ENCODE measurements around the gene FZD7. TPM values are rescaled to one million over a fixed set of nuclear protein-coding genes. Genes with fewer than 3 reads are reported as not detected.

FZD7 gene
- total and polyA plus RNA-seq, 7 donors, result 0.23 to 51.2 (median 37.9) TPM

DNA sequence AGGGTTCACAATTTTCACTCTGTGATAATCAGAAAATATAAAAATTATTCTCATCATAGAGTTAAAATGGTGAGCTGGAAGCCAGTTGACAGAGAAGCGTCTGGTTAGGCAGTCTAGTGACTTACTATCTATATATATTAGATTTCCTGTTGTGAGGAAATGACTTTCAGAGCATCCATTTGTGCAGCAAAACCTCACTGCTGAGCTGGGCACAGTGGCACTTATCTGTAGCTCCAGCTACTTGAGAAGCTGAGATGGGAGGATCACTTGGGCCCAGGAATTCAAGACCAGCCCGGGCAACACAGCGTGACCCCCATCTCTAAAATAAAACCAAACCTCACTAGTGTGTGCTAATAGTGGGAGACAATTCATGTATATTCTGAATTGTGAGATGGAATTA is 32.2 kb downstream of the FZD7 start:
- H3K27me3 ChIP-seq, result no peaks in the 10 kb centered on the region
- TF ChIP-seq POLR2AphosphoS5 (IDR thresholded peaks at IDR 0.05) (no peak), POLR2A (IDR thresholded peaks at IDR 0.05) (no peak), EP300 (IDR thresholded peaks at IDR 0.05) (no peak)
- TF ChIP-seq, protein P1, sequence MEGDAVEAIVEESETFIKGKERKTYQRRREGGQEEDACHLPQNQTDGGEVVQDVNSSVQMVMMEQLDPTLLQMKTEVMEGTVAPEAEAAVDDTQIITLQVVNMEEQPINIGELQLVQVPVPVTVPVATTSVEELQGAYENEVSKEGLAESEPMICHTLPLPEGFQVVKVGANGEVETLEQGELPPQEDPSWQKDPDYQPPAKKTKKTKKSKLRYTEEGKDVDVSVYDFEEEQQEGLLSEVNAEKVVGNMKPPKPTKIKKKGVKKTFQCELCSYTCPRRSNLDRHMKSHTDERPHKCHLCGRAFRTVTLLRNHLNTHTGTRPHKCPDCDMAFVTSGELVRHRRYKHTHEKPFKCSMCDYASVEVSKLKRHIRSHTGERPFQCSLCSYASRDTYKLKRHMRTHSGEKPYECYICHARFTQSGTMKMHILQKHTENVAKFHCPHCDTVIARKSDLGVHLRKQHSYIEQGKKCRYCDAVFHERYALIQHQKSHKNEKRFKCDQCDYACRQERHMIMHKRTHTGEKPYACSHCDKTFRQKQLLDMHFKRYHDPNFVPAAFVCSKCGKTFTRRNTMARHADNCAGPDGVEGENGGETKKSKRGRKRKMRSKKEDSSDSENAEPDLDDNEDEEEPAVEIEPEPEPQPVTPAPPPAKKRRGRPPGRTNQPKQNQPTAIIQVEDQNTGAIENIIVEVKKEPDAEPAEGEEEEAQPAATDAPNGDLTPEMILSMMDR (IDR thresholded peaks at IDR 0.05), result no peak
- no peaks in the 10 kb centered on the region for H3K9me3 ChIP-seq
- WGBS, 2 donors, result 87 to 98% methylated on average over 3 of the region's 3 CpGs
- H3K4me3 ChIP-seq, result no peak overlapping the region
- no peak for DNase-seq
- intact Hi-C loops (cut with DNase I), result no loop called here
- peaks cover 0 to 17% (median 13%) of the 10 kb centered on the region in 4 donors for H3K4me1 ChIP-seq
- no peak overlapping the region for H3K27ac ChIP-seq
- no peaks in the 10 kb centered on the region for H3K36me3 ChIP-seq

DNA sequence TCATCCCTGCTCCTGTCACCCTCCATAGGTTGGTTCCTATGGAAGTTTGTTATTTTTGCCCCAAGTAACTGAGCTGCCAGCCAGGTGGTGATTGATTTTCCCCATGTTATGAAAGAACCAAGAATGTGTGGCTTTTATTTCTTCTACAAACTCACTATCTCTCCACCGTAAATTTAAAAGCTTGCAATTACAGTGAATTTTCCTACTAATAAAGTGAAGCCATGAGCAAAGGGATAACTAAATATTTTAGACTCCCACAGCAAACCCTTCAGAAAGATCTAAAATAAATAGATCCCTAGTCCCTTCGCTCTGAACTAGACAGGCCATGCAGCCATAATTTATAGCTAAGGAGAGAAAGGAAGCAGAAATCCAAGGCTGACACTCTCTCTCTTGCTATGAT is 33.2 kb downstream of the FZD7 start:
- no peak for DNase-seq
- intact Hi-C loops (cut with DNase I), result no loop called here
- TF ChIP-seq EP300 (IDR thresholded peaks at IDR 0.05) (no peak), POLR2AphosphoS5 (IDR thresholded peaks at IDR 0.05) (no peak), POLR2A (IDR thresholded peaks at IDR 0.05) (no peak)
- TF ChIP-seq, protein P1 (IDR thresholded peaks at IDR 0.05), result no peak
- Histone ChIP-seq H3K27me3 (no peaks in the 10 kb centered on the region), H3K36me3 (no peaks in the 10 kb centered on the region), H3K4me1 (peaks cover 0 to 17% (median 13%) of the 10 kb centered on the region in 4 donors), H3K9me3 (no peaks in the 10 kb centered on the region), H3K4me3 (no peak overlapping the region), H3K27ac (no peak overlapping the region)
- WGBS, 2 donors, result 59 to 79% methylated on average over 2 of the region's 2 CpGs

DNA sequence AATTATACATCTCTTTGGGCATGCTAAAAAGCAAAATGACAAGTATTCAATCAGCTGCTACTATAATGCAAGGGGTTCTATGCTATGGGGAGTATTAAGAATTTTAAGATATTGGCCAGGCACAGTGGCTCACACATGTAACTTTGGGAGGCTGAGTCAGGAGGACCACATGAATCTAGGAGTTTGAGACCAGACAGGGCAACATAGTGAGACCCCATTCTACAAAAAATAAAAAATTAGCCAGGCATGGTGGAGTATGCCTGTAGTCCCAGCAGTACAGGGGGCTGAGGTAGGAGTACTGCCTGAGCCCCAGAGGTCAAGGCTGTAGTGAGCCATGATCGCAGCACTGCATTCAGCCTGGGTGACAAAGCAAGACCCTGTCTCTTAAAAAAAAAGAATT is 33.9 kb downstream of the FZD7 start:
- intact Hi-C loops (cut with DNase I), result no loop called here
- H3K27ac ChIP-seq, result no peak overlapping the region
- no peak for DNase-seq
- WGBS, 2 donors, result 96% methylated on average over 1 of the region's 1 CpG
- H3K4me3 ChIP-seq, result no peak overlapping the region
- peaks cover 0 to 17% (median 13%) of the 10 kb centered on the region in 4 donors for H3K4me1 ChIP-seq
- H3K36me3 ChIP-seq, result no peaks in the 10 kb centered on the region
- no peaks in the 10 kb centered on the region for H3K27me3 ChIP-seq
- H3K9me3 ChIP-seq, result no peaks in the 10 kb centered on the region
- no peak for TF ChIP-seq POLR2AphosphoS5 (IDR thresholded peaks at IDR 0.05)
- TF ChIP-seq, protein P1 (IDR thresholded peaks at IDR 0.05), result no peak
- no peak for TF ChIP-seq EP300 (IDR thresholded peaks at IDR 0.05)
- no peak for TF ChIP-seq POLR2A (IDR thresholded peaks at IDR 0.05)

DNA sequence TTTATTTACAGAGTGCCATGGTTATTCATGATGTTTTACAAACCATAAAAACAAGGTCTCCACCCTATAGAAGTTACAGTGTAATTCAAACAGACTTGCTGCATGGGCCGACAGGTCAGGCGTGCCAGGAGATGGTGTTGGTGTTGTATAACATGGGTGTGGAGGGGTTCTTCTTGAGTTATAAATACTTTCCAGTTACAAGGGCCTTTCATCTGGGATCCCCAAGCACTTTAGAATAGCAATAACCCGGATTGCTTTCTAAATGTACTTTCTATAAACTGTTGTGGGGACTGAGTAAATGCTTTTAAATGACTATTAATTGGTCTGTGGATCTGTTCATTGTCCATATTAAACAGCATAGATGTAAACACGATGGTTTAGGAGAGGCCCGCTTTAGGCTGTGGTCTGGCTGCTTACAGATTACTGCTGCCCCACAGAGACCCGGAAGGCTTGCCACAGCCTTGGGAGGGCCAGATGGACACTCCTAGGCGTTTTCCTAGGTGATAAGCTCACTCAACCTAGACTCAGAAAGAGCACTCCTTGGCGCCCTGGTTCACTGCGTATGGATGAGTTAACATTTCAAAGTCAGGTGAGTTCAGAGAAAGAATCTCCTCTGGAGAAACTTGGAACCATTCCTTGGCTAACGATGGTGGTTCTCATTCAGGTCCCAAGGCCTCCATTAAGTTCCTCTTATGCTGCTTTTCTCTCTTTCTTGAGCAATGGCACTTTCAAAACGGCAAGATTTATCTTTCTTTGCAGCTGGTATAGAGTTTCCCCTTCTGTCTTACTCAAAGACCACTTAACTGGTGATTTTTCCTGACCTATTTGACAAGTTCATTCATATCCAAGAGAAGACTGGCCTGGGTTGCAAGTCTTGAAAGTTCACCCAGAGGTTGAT is 35.8 kb downstream of the FZD7 start:
- peaks cover 0 to 10% (median 6%) of the 10 kb centered on the region in 4 donors for H3K4me1 ChIP-seq
- TF ChIP-seq POLR2A (IDR thresholded peaks at IDR 0.05) (no peak), EP300 (IDR thresholded peaks at IDR 0.05) (no peak), POLR2AphosphoS5 (IDR thresholded peaks at IDR 0.05) (no peak)
- TF ChIP-seq, protein P1 (IDR thresholded peaks at IDR 0.05), result no peak
- H3K27me3 ChIP-seq, result no peaks in the 10 kb centered on the region
- 14 to 56% methylated on average over 11 of the region's 11 CpGs for WGBS, 2 donors
- peak overlapping the region in 1 of 4 donors; percentile 6 for H3K27ac ChIP-seq
- no peak for DNase-seq
- no peaks in the 10 kb centered on the region for H3K36me3 ChIP-seq
- no peak overlapping the region for H3K4me3 ChIP-seq
- intact Hi-C loops (cut with DNase I), result no loop called here
- no peaks in the 10 kb centered on the region for H3K9me3 ChIP-seq
